Neural cell (in vitro differentiated cells): ENCODE data around the gene PPIL6. TPM values are rescaled to one million over a fixed set of nuclear protein-coding genes. Genes with fewer than 3 reads are reported as not detected.

Experiments
- H2AFZ ChIP-seq: fragments of 200-600, 300-800 bp; sonication (generic), shearing (Covaris generic); 2 replicates; pipeline ENCODE4 v1.6.0; 2014; ENCODE audit warnings: low read depth, mild to moderate bottlenecking, antibody characterized with exemption, low read length, moderate library complexity
- H3F3A ChIP-seq: fragments of 200-600 bp; shearing (Covaris generic); 2 replicates; pipeline ENCODE4 v1.6.1; 2016; ENCODE audit warnings: mild to moderate bottlenecking, moderate library complexity, mixed read lengths, antibody characterized with exemption, low read length; ENCODE audit not compliant: insufficient read depth, poor library complexity, severe bottlenecking
- H3K27ac ChIP-seq: fragments of 200-600, 300-800 bp; sonication (generic), shearing (Covaris generic); 2 replicates; pipeline ENCODE4 v1.5.1; 2014; ENCODE audit warnings: mild to moderate bottlenecking, low read length, moderate library complexity
- H3K27me3 ChIP-seq: fragments of 300-800, 200-600 bp; sonication (generic), shearing (Covaris generic); 2 replicates; pipeline ENCODE4 v1.6.0; 2014; ENCODE audit warnings: mild to moderate bottlenecking, low read depth, low read length, moderate library complexity; ENCODE audit not compliant: insufficient read depth
- H3K36me3 ChIP-seq: fragments of 300-800, 200-600 bp; sonication (generic), shearing (Covaris generic); 2 replicates; pipeline ENCODE4 v1.5.1; 2014; ENCODE audit warnings: mild to moderate bottlenecking, antibody characterized with exemption, low read length, moderate library complexity; ENCODE audit not compliant: insufficient read depth
- H3K4me2 ChIP-seq: fragments of 300-800, 200-600 bp; sonication (generic), shearing (Covaris generic); 2 replicates; pipeline ENCODE4 v1.6.0; 2014; ENCODE audit warnings: mild to moderate bottlenecking, low read length
- H3K4me3 ChIP-seq: fragments of 300-800, 200-600 bp; sonication (generic), shearing (Covaris generic); 2 replicates; pipeline ENCODE4 v1.5.1; 2014; ENCODE audit warnings: mild to moderate bottlenecking, low read length, moderate library complexity
- H3K79me2 ChIP-seq: fragments of 200-600 bp; shearing (Covaris generic); replicated peaks from 2 replicates; pipeline ENCODE4 v1.6.0; 2014; ENCODE audit warnings: mild to moderate bottlenecking, low read length, moderate library complexity; ENCODE audit not compliant: insufficient read depth
- H3K9ac ChIP-seq: fragments of 300-800, 200-600 bp; sonication (generic), shearing (Covaris generic); 2 replicates; pipeline ENCODE4 v1.6.1; 2016; ENCODE audit warnings: mild to moderate bottlenecking, low read length, mixed read lengths
- H3K9me2 ChIP-seq: fragments of 200-600 bp; shearing (Covaris generic); 2 replicates; pipeline ENCODE4 v1.6.1; 2016; ENCODE audit warnings: mild to moderate bottlenecking, low read length, mixed read lengths; ENCODE audit not compliant: insufficient read depth
- H3K9me3 ChIP-seq: fragments of 200-600, 300-800 bp; sonication (generic), shearing (Covaris generic); 2 replicates; pipeline ENCODE4 v1.6.1; 2016; ENCODE audit warnings: mild to moderate bottlenecking, mixed run types, low read length, moderate library complexity, mixed read lengths
- H4K20me1 ChIP-seq: fragments of 200-600 bp; shearing (Covaris generic); 2 replicates; pipeline ENCODE4 v1.6.1; 2016; ENCODE audit warnings: mild to moderate bottlenecking, mixed run types; ENCODE audit not compliant: insufficient read depth
- EP300 ChIP-seq: fragments of 450-650 bp; conservative IDR thresholded peaks from 2 replicates; pipeline ENCODE4 v1.6.1; 2014; ENCODE audit warnings: antibody characterized with exemption, mild to moderate bottlenecking, moderate library complexity; ENCODE audit not compliant: poor library complexity, severe bottlenecking
- EZH2 ChIP-seq: fragments of 200-600, 300-800 bp; shearing (Covaris generic), sonication (generic); IDR thresholded peaks from 2 replicates; pipeline ENCODE4 v1.6.1; 2014; ENCODE audit warnings: antibody characterized with exemption, low read length, borderline replicate concordance, mild to moderate bottlenecking; ENCODE audit not compliant: insufficient read depth, poor library complexity, severe bottlenecking
- MXI1 ChIP-seq: fragments of 450-650 bp; conservative IDR thresholded peaks from 2 replicates; pipeline ENCODE4 v1.6.1; 2014; ENCODE audit warnings: antibody characterized with exemption, mild to moderate bottlenecking; ENCODE audit not compliant: poor library complexity, severe bottlenecking
- POLR2AphosphoS5 ChIP-seq: IDR thresholded peaks from 2 replicates; pipeline ENCODE4 v1.6.1; 2012
- RAD21 ChIP-seq: fragments of 450-650 bp; conservative IDR thresholded peaks from 2 replicates; pipeline ENCODE4 v1.6.1; 2014; ENCODE audit warnings: antibody characterized with exemption, mild to moderate bottlenecking, moderate library complexity
- SMC3 ChIP-seq: fragments of 450-650 bp; conservative IDR thresholded peaks from 2 replicates; pipeline ENCODE4 v1.6.1; 2014; ENCODE audit warnings: antibody characterized with exemption, mild to moderate bottlenecking, moderate library complexity; ENCODE audit not compliant: poor library complexity
- TAF1 ChIP-seq: IDR thresholded peaks from 2 replicates; pipeline ENCODE4 v1.6.1; 2012; ENCODE audit warnings: low read depth
- polyA plus RNA-seq: library from polyadenylated mRNA; depleted of rRNA; stranded (reverse); fragments of >200 nt; gene quantifications from 2 replicates; pipeline ENCODE4 v1.2.3, GENCODE V29; 2014
- TF ChIP-seq, protein P1 (sequence below): IDR thresholded peaks from 2 replicates; pipeline ENCODE4 v1.6.1; 2012; ENCODE audit warnings: borderline replicate concordance
- TF ChIP-seq, protein P2 (sequence below): fragments of 450-650 bp; IDR thresholded peaks from 2 replicates; pipeline ENCODE4 v1.5.1; 2014; ENCODE audit warnings: antibody characterized with exemption, mild to moderate bottlenecking, moderate library complexity; ENCODE audit not compliant: poor library complexity, severe bottlenecking

The PPIL6 gene
- polyA plus RNA-seq, 1 donor from 2014 or later: 11.8 TPM

- Histone ChIP-seq H4K20me1 (peaks cover 2% of the 10 kb centered on the region), H3K9ac (no peak overlapping the region), H3K9me3 (no peaks in the 10 kb centered on the region), H3K9me2 (no peaks in the 10 kb centered on the region), H3K4me3 (no peak overlapping the region), H3K4me2 (no peak overlapping the region), H2AFZ (no peak overlapping the region), H3K36me3 (peaks cover 4% of the 10 kb centered on the region), H3F3A (no peaks in the 10 kb centered on the region), H3K27me3 (no peaks in the 10 kb centered on the region), H3K27ac (no peak overlapping the region), H3K79me2 (no peaks in the 10 kb centered on the region)
- TF ChIP-seq TAF1: no peak
- TF ChIP-seq, protein P1, sequence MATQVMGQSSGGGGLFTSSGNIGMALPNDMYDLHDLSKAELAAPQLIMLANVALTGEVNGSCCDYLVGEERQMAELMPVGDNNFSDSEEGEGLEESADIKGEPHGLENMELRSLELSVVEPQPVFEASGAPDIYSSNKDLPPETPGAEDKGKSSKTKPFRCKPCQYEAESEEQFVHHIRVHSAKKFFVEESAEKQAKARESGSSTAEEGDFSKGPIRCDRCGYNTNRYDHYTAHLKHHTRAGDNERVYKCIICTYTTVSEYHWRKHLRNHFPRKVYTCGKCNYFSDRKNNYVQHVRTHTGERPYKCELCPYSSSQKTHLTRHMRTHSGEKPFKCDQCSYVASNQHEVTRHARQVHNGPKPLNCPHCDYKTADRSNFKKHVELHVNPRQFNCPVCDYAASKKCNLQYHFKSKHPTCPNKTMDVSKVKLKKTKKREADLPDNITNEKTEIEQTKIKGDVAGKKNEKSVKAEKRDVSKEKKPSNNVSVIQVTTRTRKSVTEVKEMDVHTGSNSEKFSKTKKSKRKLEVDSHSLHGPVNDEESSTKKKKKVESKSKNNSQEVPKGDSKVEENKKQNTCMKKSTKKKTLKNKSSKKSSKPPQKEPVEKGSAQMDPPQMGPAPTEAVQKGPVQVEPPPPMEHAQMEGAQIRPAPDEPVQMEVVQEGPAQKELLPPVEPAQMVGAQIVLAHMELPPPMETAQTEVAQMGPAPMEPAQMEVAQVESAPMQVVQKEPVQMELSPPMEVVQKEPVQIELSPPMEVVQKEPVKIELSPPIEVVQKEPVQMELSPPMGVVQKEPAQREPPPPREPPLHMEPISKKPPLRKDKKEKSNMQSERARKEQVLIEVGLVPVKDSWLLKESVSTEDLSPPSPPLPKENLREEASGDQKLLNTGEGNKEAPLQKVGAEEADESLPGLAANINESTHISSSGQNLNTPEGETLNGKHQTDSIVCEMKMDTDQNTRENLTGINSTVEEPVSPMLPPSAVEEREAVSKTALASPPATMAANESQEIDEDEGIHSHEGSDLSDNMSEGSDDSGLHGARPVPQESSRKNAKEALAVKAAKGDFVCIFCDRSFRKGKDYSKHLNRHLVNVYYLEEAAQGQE: no peak
- no peak for TF ChIP-seq MXI1
- TF ChIP-seq POLR2AphosphoS5: no peak
- no peak for TF ChIP-seq SMC3
- TF ChIP-seq, protein P2, sequence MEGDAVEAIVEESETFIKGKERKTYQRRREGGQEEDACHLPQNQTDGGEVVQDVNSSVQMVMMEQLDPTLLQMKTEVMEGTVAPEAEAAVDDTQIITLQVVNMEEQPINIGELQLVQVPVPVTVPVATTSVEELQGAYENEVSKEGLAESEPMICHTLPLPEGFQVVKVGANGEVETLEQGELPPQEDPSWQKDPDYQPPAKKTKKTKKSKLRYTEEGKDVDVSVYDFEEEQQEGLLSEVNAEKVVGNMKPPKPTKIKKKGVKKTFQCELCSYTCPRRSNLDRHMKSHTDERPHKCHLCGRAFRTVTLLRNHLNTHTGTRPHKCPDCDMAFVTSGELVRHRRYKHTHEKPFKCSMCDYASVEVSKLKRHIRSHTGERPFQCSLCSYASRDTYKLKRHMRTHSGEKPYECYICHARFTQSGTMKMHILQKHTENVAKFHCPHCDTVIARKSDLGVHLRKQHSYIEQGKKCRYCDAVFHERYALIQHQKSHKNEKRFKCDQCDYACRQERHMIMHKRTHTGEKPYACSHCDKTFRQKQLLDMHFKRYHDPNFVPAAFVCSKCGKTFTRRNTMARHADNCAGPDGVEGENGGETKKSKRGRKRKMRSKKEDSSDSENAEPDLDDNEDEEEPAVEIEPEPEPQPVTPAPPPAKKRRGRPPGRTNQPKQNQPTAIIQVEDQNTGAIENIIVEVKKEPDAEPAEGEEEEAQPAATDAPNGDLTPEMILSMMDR: no peak
Observed at GRCh38 chr6:109467696-109468095, 27.3 kb upstream of the PPIL6 start.

- H3K79me2 ChIP-seq: no peaks in the 10 kb centered on the region
- no peak overlapping the region for H3K4me3 ChIP-seq
- H3K9me3 ChIP-seq: no peaks in the 10 kb centered on the region
- H3K36me3 ChIP-seq: peaks cover 12% of the 10 kb centered on the region
- H3K9ac ChIP-seq: no peak overlapping the region
- no peak overlapping the region for H3K27ac ChIP-seq
- peaks cover 2% of the 10 kb centered on the region for H4K20me1 ChIP-seq
- H2AFZ ChIP-seq: no peak overlapping the region
- TF ChIP-seq, protein P2: no peak
- TF ChIP-seq TAF1: no peak
- no peak for TF ChIP-seq MXI1
- no peak for TF ChIP-seq RAD21
- no peak for TF ChIP-seq EZH2
- no peak for TF ChIP-seq SMC3
- TF ChIP-seq, protein P1: no peak
- no peak for TF ChIP-seq POLR2AphosphoS5
- TF ChIP-seq EP300: no peak
- H3K9me2 ChIP-seq: no peaks in the 10 kb centered on the region
- no peak overlapping the region for H3K4me2 ChIP-seq
- H3K27me3 ChIP-seq: no peaks in the 10 kb centered on the region
- no peaks in the 10 kb centered on the region for H3F3A ChIP-seq
Observed at GRCh38 chr6:109466212-109466923, 25.9 kb upstream of the PPIL6 start.
